Heart left ventricle (tissue), 16 donors: ENCODE results near the gene NSD2. TPM values are rescaled to one million over a fixed set of nuclear protein-coding genes. Genes with fewer than 3 reads are reported as not detected.
A peak's percentile ranks its signal among the peaks of the same experiment; 100 is the strongest.

Experiments used
- ATAC-seq, 4 donors: fragments of 200-7000 bp; cut with Tn5 transposase; one replicate each; pipeline ENCODE4 v1.9.1; 2020 to 2022; ENCODE audit warnings: moderate library complexity in 4 of 4, mild to moderate bottlenecking in 3 of 4, moderate number of reproducible peaks in 1 of 4
- DNase-seq, 5 donors: peaks; one replicate each; pipeline ENCODE4 v3.0.0-alpha.2; 2020
- H3K27ac ChIP-seq, 12 donors: fragments of 200-600 bp; sonication (generic) in 4 of 12; one replicate each; pipeline versions ENCODE4 v1.5.0 to v1.8.0; 2016 to 2022; ENCODE audit warnings: mild to moderate bottlenecking in 2 of 12
- H3K27me3 ChIP-seq, 9 donors: fragments of 200-600 bp; sonication (generic) in 2 of 9; one replicate each; pipeline versions ENCODE4 v1.5.1 to v1.8.0; 2016 to 2022; ENCODE audit warnings: mild to moderate bottlenecking in 3 of 9
- H3K36me3 ChIP-seq, 9 donors: fragments of 200-600 bp; sonication (generic) in 2 of 9; one replicate each; pipeline versions ENCODE4 v1.5.0 to v1.8.0; 2018 to 2022; ENCODE audit warnings: mild to moderate bottlenecking in 2 of 9
- H3K4me1 ChIP-seq, 12 donors: fragments of 200-600 bp; sonication (generic) in 4 of 12; one replicate each; pipeline versions ENCODE4 v1.5.0 to v1.8.0; 2016 to 2022; ENCODE audit warnings: mild to moderate bottlenecking in 3 of 12
- H3K4me3 ChIP-seq, 12 donors: fragments of 200-600 bp; sonication (generic) in 4 of 12; one replicate each; pipeline versions ENCODE4 v1.5.0 to v1.8.0; 2017 to 2022; ENCODE audit warnings: mild to moderate bottlenecking in 9 of 12, moderate library complexity in 4 of 12
- H3K9me3 ChIP-seq, 12 donors: fragments of 200-600 bp; sonication (generic) in 4 of 12; one replicate each; pipeline versions ENCODE4 v1.5.0 to v1.8.0; 2016 to 2022; ENCODE audit warnings: mild to moderate bottlenecking in 1 of 12
- CTCF ChIP-seq, 12 donors: fragments of 200-600 bp; sonication (generic) in 4 of 12; IDR thresholded peaks; one replicate each; pipeline versions ENCODE4 v1.5.0 to v1.8.0; 2018 to 2022; ENCODE audit warnings: antibody characterized with exemption in 12 of 12, mild to moderate bottlenecking in 5 of 12
- POLR2A ChIP-seq, 2 donors: fragments of 450-650 bp; IDR thresholded peaks; one replicate each; pipeline ENCODE4 v1.6.1; 2017; ENCODE audit warnings: antibody characterized with exemption in 2 of 2, mild to moderate bottlenecking in 2 of 2, moderate library complexity in 2 of 2
- WGBS, 4 donors: extraction: QIAGEN DNeasy Blood & Tissue Kit in 2 of 4; methylation state at CpG; one replicate each; pipeline versions ENCODE4 v1.1.5 to v1.1.7; 2013 to 2018; 5-methylcytosine and 5-hydroxymethylcytosine counted together
- intact Hi-C, 10 donors: fragments of 100-400 bp; cut with DNase I; formaldehyde crosslinking; loops; one replicate each; pipeline versions ENCODE4 v1.11.1 to v1.14.2; 2022
- polyA plus RNA-seq, 2 donors: library from polyadenylated mRNA; stranded (reverse); fragments of 200-250 nt; gene quantifications; one replicate each; pipeline ENCODE4 v1.2.3, GENCODE V29; 2013
- total RNA-seq, 9 donors: library from RNA; depleted of rRNA in 2 of 9; stranded (reverse); fragments of >200 nt in 2 of 9; fragmentation: NEBNext Ultra II Directional in 3 of 9; extraction: Animal tissue kit (Norgen Biotek cat#: 25700) in 3 of 9; gene quantifications; one replicate each; pipeline versions ENCODE4 v1.1.0 to v1.2.4, GENCODE V29; 2016 to 2023
- donor health status: ischemic (EF 13 %, LVEDD 7.1; RV severe dilation, severe dysfunction).
- donor health status: healthy with polysubstance abuse.
- donor health status: DM: no; HTN: yes; CAD: no.
- donor health status: DM: no; HTN: no; CAD: no.
- donor health status: ischemic (EF 25% LVEDD 6.9; RV normal size, moderate dysfunction).
- donor health status: ischemic (EF 25% LVEDD 5.7; RV mildly dilated, moderate dysfunction).
- donor health status: healthy.
- donor health status: DM: yes; HTN: yes; CAD: no.
- donor health status: ischemic (EF 35%, LVEDD 5.7; RV mildly dilated, moderate dysfunction).
- donor health status: nonischemic (EF 11% LVEDD 7.7; RV severe dilation, severe dysfunction).
- donor health status: DM: yes; HTN: yes; CAD: no.
- donor health status: PGD.
- donor health status: ischemic (EF 29% LVEDD 5.4; RV normal size, mild dysfunction).
- donor health status: nonischemic (EF 23%, LVEDD 6.1; RV moderate dilation, normal function).

Gene NSD2
- total and polyA plus RNA-seq, 11 donors, result 11.4 to 63.3 (median 39.0) TPM

- 75 to 96% (median 86%) methylated on average over 1 of the region's 1 CpG for WGBS, 4 donors
- no peaks in the 10 kb centered on the region for H3K36me3 ChIP-seq
- no peak overlapping the region for H3K4me3 ChIP-seq
- ATAC-seq (no peak), DNase-seq (no peak)
- H3K4me1 ChIP-seq, result peaks cover 0 to 26% (median 2%) of the 10 kb centered on the region in 12 donors
- TF ChIP-seq POLR2A (IDR thresholded peaks at IDR 0.05) (no peak), CTCF (IDR thresholded peaks at IDR 0.05) (no peak)
- no peaks in the 10 kb centered on the region for H3K9me3 ChIP-seq
- no peak overlapping the region for H3K27ac ChIP-seq
- no peaks in the 10 kb centered on the region for H3K27me3 ChIP-seq
- intact Hi-C loops, result loop anchor here in 1 of 10 donors (5.0 kb wide), 1 partner anchor 38 kb away; no protein-coding TSS in a partner anchor
These were observed 9.1 kb downstream of the NSD2 start for GRCh38 chr4:1880332-1880731.

GRCh38 chr4:1882850-1883271, 11.7 kb downstream of the NSD2 start:
- Histone ChIP-seq H3K4me3 (no peak overlapping the region), H3K36me3 (no peaks in the 10 kb centered on the region), H3K4me1 (peaks cover 0 to 36% (median 5%) of the 10 kb centered on the region in 12 donors), H3K27me3 (no peaks in the 10 kb centered on the region), H3K9me3 (peaks cover 0 to 8% (median 0%) of the 10 kb centered on the region in 12 donors), H3K27ac (peak overlapping the region in 6 of 12 donors; percentile 19 to 66 (median 52))
- peak in 3 of 5 donors; percentile 26 to 38 (median 32) for DNase-seq
- ATAC-seq, result peak; percentile 63 to 88 (median 84)
- TF ChIP-seq CTCF (IDR thresholded peaks at IDR 0.05), result no peak
- no peak for TF ChIP-seq POLR2A (IDR thresholded peaks at IDR 0.05)
- 53 to 62% (median 58%) methylated on average over 1 of the region's 1 CpG for WGBS, 4 donors
- intact Hi-C loops, result loop anchor here in 1 of 10 donors (5.0 kb wide), 1 partner anchor 41 kb away; no protein-coding TSS in a partner anchor

- 84 to 89% (median 88%) methylated on average over 8 of the region's 8 CpGs for WGBS, 4 donors
- intact Hi-C loops, result loop anchor here in 1 of 10 donors (5.0 kb wide), 1 partner anchor 41 kb away; no protein-coding TSS in a partner anchor
- Histone ChIP-seq H3K27me3 (no peaks in the 10 kb centered on the region), H3K4me1 (peaks cover 0 to 37% (median 7%) of the 10 kb centered on the region in 12 donors), H3K27ac (peak overlapping the region in 3 of 12 donors; percentile 34 to 66 (median 47)), H3K9me3 (peaks cover 0 to 8% (median 0%) of the 10 kb centered on the region in 12 donors), H3K4me3 (no peak overlapping the region), H3K36me3 (no peaks in the 10 kb centered on the region)
- DNase-seq (no peak), ATAC-seq (peak in 2 of 4 donors; percentile 9 to 18)
- TF ChIP-seq CTCF (IDR thresholded peaks at IDR 0.05), result no peak
- no peak for TF ChIP-seq POLR2A (IDR thresholded peaks at IDR 0.05)
These were observed 12.4 kb downstream of the NSD2 start for GRCh38 chr4:1883583-1883982.

GRCh38 chr4:1885414-1885813, 14.2 kb downstream of the NSD2 start:
- 66 to 86% (median 76%) methylated on average over 2 of the region's 2 CpGs for WGBS, 4 donors
- no peak for DNase-seq
- H3K4me3 ChIP-seq, result no peak overlapping the region
- peaks cover 0 to 33% (median 7%) of the 10 kb centered on the region in 12 donors for H3K4me1 ChIP-seq
- H3K27ac ChIP-seq, result no peak overlapping the region
- TF ChIP-seq POLR2A (IDR thresholded peaks at IDR 0.05) (no peak), CTCF (IDR thresholded peaks at IDR 0.05) (no peak)
- intact Hi-C loops, result no loop called here
- ATAC-seq, result no peak
- no peaks in the 10 kb centered on the region for H3K36me3 ChIP-seq
- H3K27me3 ChIP-seq, result no peaks in the 10 kb centered on the region
- peaks cover 0 to 8% (median 0%) of the 10 kb centered on the region in 12 donors for H3K9me3 ChIP-seq
